Measurements from ENCODE around the gene NEDD9. TPM values are rescaled to one million over a fixed set of nuclear protein-coding genes. Genes with fewer than 3 reads are reported as not detected.

Gene NEDD9
- total RNA-seq, 1 experiment from 2014 or later, result 0.28 TPM

- CTCF ChIA-PET, result no interaction called here
- TF ChIP-seq TCF7L2 (IDR thresholded peaks at IDR 0.05; ENCODE audit: low read depth, low read length) (no peak), CTCF (IDR thresholded peaks at IDR 0.05) (no peak), SIN3A (IDR thresholded peaks at IDR 0.05; ENCODE audit: borderline replicate concordance, insufficient read depth, low read depth, low read length) (no peak)
- H3K9me3 ChIP-seq (ENCODE audit: control insufficient read depth, insufficient read depth, low read depth, low read length), result no peaks in the 10 kb centered on the region
- peaks cover 3% of the 10 kb centered on the region; the same call in 1 of the 2 replicates for H3K4me1 ChIP-seq (ENCODE audit: control insufficient read depth, insufficient read depth, low read length)
- POLR2A ChIA-PET, result no interaction called here
- no peaks in the 10 kb centered on the region for H3K27me3 ChIP-seq (ENCODE audit: control insufficient read depth, insufficient read depth, low read length)
- H3K27ac ChIP-seq (ENCODE audit: low read length), result no peak overlapping the region
- H3K4me3 ChIP-seq (ENCODE audit: low read depth in 2 of 2, low read length in 2 of 2), result no peak overlapping the region
- no peak for ATAC-seq
- H3K36me3 ChIP-seq (ENCODE audit: control insufficient read depth, insufficient read depth, low read length), result peaks cover 2% of the 10 kb centered on the region; the same call in 1 of the 2 replicates
- DNase-seq (ENCODE audit: low read depth, low spot score), result no peak
- BruUV-seq (replicated peaks), result no TSS peak
- in situ Hi-C loops (cut with HindIII; ENCODE audit: low pct_unique_long_range_greater_than_20kb, low sequenced_read_pairs), result no loop called here
- intact Hi-C loops (cut with micrococcal nuclease; ENCODE audit: unreplicated experiment), result loop anchor here (5.0 kb wide), 1 partner anchor 436 kb away; no protein-coding TSS in a partner anchor
Measured at GRCh38 chr6:11141295-11141694, 91.2 kb downstream of the NEDD9 start.

GRCh38 chr6:11140056-11140455, 92.4 kb downstream of the NEDD9 start:
- intact Hi-C loops (cut with micrococcal nuclease; ENCODE audit: unreplicated experiment), result loop anchor here (5.0 kb wide), 1 partner anchor 437 kb away; no protein-coding TSS in a partner anchor
- H3K27me3 ChIP-seq (ENCODE audit: control insufficient read depth, insufficient read depth, low read length), result no peaks in the 10 kb centered on the region
- H3K27ac ChIP-seq (ENCODE audit: low read length), result no peak overlapping the region
- CTCF ChIA-PET, result no interaction called here
- no peaks in the 10 kb centered on the region for H3K9me3 ChIP-seq (ENCODE audit: control insufficient read depth, insufficient read depth, low read depth, low read length)
- H3K4me3 ChIP-seq (ENCODE audit: low read depth in 2 of 2, low read length in 2 of 2), result no peak overlapping the region
- in situ Hi-C loops (cut with HindIII; ENCODE audit: low pct_unique_long_range_greater_than_20kb, low sequenced_read_pairs), result no loop called here
- no peak for DNase-seq (ENCODE audit: low read depth, low spot score)
- peaks cover 2% of the 10 kb centered on the region; the same call in 1 of the 2 replicates for H3K36me3 ChIP-seq (ENCODE audit: control insufficient read depth, insufficient read depth, low read length)
- no TSS peak for BruUV-seq (replicated peaks)
- POLR2A ChIA-PET, result no interaction called here
- TF ChIP-seq CTCF (IDR thresholded peaks at IDR 0.05) (no peak), TCF7L2 (IDR thresholded peaks at IDR 0.05; ENCODE audit: low read depth, low read length) (no peak), POLR2AphosphoS5 (IDR thresholded peaks at IDR 0.05; ENCODE audit: low read depth, low read length) (no peak), SIN3A (IDR thresholded peaks at IDR 0.05; ENCODE audit: borderline replicate concordance, insufficient read depth, low read depth, low read length) (no peak), REST (IDR thresholded peaks at IDR 0.05; ENCODE audit: insufficient read depth in 1 of 2, low read depth in 2 of 2, low read length in 1 of 2) (no peak)
- no peak for ATAC-seq
- H3K4me1 ChIP-seq (ENCODE audit: control insufficient read depth, insufficient read depth, low read length), result peaks cover 3% of the 10 kb centered on the region; the same call in 1 of the 2 replicates
